PFSK-1 (cell line): ENCODE measurements around the gene TBC1D9.

Source experiments
- FOXP2 ChIP-seq: optimal IDR thresholded peaks from 2 replicates; pipeline ENCODE3; 2011; ENCODE audit warnings: borderline replicate concordance, control low read depth, inconsistent platforms; ENCODE audit not compliant: insufficient read depth; ENCODE audit errors: extremely low read length, extremely low read depth
- POLR2AphosphoS5 ChIP-seq: IDR thresholded peaks from 2 replicates; pipeline ENCODE4 v1.6.1; 2012; ENCODE audit warnings: low read depth, mild to moderate bottlenecking, control low read depth, low read length, moderate library complexity
- TAF1 ChIP-seq: IDR thresholded peaks from 2 replicates; pipeline ENCODE4 v1.6.1; 2012; ENCODE audit warnings: low read length, control low read depth, borderline replicate concordance; ENCODE audit not compliant: insufficient read depth
- TF ChIP-seq, protein P1 (sequence below), 2 experiments: IDR thresholded peaks; 2 replicates each; pipeline versions ENCODE4 v1.6.1 to v1.8.0; 2011 to 2012; ENCODE audit warnings: low read depth in 2 of 2, low read length in 2 of 2, control low read depth in 1 of 2, inconsistent platforms in 1 of 2, mild to moderate bottlenecking in 1 of 2, moderate library complexity in 1 of 2; ENCODE audit not compliant: insufficient read depth in 1 of 2

- TF ChIP-seq TAF1 (no peak), POLR2AphosphoS5 (no peak), FOXP2 (no peak)
- TF ChIP-seq, protein P1, sequence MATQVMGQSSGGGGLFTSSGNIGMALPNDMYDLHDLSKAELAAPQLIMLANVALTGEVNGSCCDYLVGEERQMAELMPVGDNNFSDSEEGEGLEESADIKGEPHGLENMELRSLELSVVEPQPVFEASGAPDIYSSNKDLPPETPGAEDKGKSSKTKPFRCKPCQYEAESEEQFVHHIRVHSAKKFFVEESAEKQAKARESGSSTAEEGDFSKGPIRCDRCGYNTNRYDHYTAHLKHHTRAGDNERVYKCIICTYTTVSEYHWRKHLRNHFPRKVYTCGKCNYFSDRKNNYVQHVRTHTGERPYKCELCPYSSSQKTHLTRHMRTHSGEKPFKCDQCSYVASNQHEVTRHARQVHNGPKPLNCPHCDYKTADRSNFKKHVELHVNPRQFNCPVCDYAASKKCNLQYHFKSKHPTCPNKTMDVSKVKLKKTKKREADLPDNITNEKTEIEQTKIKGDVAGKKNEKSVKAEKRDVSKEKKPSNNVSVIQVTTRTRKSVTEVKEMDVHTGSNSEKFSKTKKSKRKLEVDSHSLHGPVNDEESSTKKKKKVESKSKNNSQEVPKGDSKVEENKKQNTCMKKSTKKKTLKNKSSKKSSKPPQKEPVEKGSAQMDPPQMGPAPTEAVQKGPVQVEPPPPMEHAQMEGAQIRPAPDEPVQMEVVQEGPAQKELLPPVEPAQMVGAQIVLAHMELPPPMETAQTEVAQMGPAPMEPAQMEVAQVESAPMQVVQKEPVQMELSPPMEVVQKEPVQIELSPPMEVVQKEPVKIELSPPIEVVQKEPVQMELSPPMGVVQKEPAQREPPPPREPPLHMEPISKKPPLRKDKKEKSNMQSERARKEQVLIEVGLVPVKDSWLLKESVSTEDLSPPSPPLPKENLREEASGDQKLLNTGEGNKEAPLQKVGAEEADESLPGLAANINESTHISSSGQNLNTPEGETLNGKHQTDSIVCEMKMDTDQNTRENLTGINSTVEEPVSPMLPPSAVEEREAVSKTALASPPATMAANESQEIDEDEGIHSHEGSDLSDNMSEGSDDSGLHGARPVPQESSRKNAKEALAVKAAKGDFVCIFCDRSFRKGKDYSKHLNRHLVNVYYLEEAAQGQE (IDR thresholded peaks at IDR 0.05; ENCODE audit: insufficient read depth in 1 of 2, low read depth in 2 of 2, low read length in 2 of 2): no peak
Observed at GRCh38 chr4:140579278-140579677, 176.9 kb downstream of the TBC1D9 start.
